Bronchial epithelial cell (primary cell): ENCODE measurements around the gene PPP2R5C. TPM values are rescaled to one million over a fixed set of nuclear protein-coding genes. Genes with fewer than 3 reads are reported as not detected.

Source experiments
- DNase-seq: peaks from one replicate; pipeline ENCODE4 v3.0.0-alpha.2; 2010; ENCODE audit warnings: low read depth
- FAIRE-seq: peaks from 2 replicates; lab custom pipeline; 2011; peaks lifted over from hg19 to GRCh38; lab: Jason Lieb, UNC
- H3K27me3 ChIP-seq: 2 replicates; pipeline ENCODE4 v1.5.1; 2011; ENCODE audit warnings: low read length; ENCODE audit not compliant: control insufficient read depth, insufficient read depth
- H3K36me3 ChIP-seq: 2 replicates; pipeline ENCODE4 v1.5.1; 2011; ENCODE audit warnings: low read length; ENCODE audit not compliant: control insufficient read depth, insufficient read depth
- H3K4me3 ChIP-seq: 2 replicates; pipeline ENCODE4 v1.5.1; 2011; ENCODE audit warnings: mild to moderate bottlenecking, low read depth, low read length, control low read depth
- total RNA-seq: library from RNA; depleted of rRNA; stranded (reverse); fragments of >200 nt; gene quantifications from 2 replicates; pipeline ENCODE4 v1.2.1, GENCODE V29; 2014
- TF ChIP-seq, protein P1 (sequence below): IDR thresholded peaks from 2 replicates; pipeline ENCODE4 v1.5.1; 2011; ENCODE audit warnings: mild to moderate bottlenecking, moderate library complexity, low read length, control low read depth, inconsistent platforms; ENCODE audit not compliant: insufficient read depth, severe bottlenecking

The PPP2R5C gene
- total RNA-seq, 1 donor from 2014 or later = 71.3 TPM

DNA sequence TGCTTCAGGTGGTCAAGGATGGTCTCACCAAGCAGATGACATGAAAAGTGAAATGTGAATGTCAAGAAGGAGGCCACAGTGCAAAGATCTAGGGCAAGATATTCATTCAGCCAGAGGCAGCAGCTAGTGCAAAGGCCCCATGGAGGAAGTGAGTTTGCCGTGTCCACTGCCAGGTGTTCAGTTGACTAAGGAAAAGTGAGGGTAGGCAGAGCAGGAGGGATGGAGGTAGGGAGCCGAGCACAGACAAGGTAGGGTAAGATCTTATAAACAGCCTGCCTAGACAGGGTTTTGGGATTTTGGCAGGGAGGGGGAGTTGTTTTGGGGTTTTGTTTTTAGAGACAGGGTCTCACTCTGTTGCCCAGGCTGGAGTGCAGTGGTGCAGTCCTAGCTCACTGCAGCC lies 11.9 kb downstream of the PPP2R5C start:
- Histone ChIP-seq H3K4me3 (no peak overlapping the region), H3K27me3 (no peaks in the 10 kb centered on the region), H3K36me3 (no peaks in the 10 kb centered on the region)
- DNase-seq (no peak), FAIRE-seq (no peak)
- TF ChIP-seq, protein P1, sequence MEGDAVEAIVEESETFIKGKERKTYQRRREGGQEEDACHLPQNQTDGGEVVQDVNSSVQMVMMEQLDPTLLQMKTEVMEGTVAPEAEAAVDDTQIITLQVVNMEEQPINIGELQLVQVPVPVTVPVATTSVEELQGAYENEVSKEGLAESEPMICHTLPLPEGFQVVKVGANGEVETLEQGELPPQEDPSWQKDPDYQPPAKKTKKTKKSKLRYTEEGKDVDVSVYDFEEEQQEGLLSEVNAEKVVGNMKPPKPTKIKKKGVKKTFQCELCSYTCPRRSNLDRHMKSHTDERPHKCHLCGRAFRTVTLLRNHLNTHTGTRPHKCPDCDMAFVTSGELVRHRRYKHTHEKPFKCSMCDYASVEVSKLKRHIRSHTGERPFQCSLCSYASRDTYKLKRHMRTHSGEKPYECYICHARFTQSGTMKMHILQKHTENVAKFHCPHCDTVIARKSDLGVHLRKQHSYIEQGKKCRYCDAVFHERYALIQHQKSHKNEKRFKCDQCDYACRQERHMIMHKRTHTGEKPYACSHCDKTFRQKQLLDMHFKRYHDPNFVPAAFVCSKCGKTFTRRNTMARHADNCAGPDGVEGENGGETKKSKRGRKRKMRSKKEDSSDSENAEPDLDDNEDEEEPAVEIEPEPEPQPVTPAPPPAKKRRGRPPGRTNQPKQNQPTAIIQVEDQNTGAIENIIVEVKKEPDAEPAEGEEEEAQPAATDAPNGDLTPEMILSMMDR = no peak

DNA sequence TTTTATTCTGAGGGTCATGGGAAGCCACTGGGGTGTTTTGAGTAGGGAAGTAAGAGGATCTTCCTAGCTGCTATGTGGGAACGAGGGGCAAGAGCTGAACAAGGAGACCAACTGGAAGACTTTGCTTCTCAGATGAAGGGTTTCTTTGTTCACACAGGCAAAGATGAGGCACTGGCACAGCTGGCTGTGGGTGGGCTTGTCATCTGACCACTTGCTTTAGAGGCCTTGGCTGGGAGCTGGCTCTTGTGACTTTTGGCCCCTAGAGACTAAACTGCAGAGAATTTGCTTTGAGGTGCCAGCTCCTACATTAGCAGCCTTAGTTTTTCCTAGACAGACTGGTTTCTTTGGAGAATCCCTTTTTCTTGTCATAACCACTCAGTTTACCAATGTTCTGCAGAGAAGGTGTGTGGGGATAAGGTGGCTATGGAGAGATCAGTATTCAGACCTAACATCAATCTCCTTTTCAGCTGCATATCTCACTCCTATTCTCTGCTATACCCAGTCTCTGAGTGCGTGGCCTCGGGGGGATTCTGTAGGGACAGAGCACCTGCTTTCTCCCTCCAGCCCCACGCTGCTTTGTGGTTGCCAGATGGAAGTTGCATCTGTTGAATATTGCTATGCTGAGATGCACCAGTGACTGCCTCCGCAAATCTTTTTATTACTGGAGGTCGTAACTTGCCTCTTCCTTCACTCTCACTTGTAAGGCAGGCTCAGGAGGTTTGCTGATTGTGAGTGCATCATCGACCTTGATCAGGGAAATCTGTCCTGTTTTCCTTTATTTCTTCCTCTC lies 12.7 kb downstream of the PPP2R5C start:
- no peak for DNase-seq
- Histone ChIP-seq H3K27me3 (no peaks in the 10 kb centered on the region), H3K36me3 (no peaks in the 10 kb centered on the region), H3K4me3 (no peak overlapping the region)
- FAIRE-seq = no peak
- TF ChIP-seq, protein P1 = no peak

DNA sequence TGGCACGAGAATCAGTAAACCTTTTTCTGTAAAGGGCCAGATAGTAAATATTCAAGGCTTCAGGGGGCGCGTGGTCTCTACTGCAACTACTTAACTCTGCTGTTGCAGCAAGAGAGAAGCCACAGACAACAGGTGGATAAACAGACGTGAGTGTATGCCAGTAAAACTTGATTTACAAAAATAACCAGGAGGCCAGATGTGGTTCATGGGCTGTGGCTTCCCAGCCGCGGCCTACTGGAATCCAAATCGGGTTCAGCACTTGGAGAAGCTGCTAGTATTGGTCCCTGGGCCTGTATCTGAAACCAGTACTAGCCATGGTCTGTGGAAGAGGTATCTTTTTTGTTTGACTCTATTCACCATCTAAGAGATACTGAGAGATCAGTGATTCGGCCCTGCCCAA lies 13.3 kb downstream of the PPP2R5C start:
- TF ChIP-seq, protein P1 = no peak
- DNase-seq (no peak), FAIRE-seq (no peak)
- H3K36me3 ChIP-seq = no peaks in the 10 kb centered on the region
- no peaks in the 10 kb centered on the region for H3K27me3 ChIP-seq
- H3K4me3 ChIP-seq = no peak overlapping the region

DNA sequence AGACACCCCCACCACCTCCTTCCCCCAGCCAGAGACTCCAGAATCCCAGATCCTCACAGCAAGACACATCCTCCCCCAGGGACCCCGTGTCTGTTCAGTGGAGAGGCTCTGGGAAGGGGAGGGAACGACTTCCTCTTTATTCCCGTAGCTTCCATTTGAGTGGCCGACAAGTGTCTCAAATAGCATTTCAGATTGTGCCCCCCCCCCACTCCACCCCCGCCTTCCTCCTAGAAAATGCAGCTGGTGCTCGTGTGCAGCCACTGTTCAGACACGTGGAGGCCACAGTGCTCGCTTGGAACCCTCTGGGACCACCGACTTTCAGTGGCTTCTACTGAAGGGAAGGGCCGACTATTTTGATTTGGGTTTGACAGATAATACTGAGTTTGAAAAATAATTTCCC lies 14.3 kb downstream of the PPP2R5C start:
- no peak for DNase-seq
- TF ChIP-seq, protein P1 = no peak
- Histone ChIP-seq H3K36me3 (no peaks in the 10 kb centered on the region), H3K4me3 (no peak overlapping the region), H3K27me3 (peaks cover 3% of the 10 kb centered on the region)
- no peak for FAIRE-seq

DNA sequence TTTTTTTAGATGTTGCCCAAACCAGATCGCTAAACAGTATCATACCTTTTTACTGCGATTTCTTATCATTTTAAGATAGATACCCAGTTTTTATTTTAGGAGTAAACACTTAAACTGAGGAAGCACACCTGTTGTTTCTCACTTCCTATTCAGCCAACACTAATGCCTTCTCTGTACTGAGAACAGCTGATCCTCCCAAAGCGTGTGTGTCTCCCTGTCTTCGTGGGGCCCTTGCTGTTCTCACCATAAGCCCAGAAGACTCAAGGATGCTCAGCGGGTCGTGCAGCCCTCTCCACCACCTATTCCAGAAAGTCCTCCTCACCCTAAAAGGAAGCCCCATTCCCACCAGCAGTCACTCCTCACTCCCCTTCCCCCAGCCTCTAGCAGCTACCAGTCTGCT lies 14.8 kb downstream of the PPP2R5C start:
- TF ChIP-seq, protein P1 = no peak
- no peak overlapping the region for H3K4me3 ChIP-seq
- FAIRE-seq (no peak), DNase-seq (no peak)
- no peaks in the 10 kb centered on the region for H3K36me3 ChIP-seq
- H3K27me3 ChIP-seq = peaks cover 6% of the 10 kb centered on the region
